PC-3 (cell line): Measurements from ENCODE around the gene CCDC24. TPM values are rescaled to one million over a fixed set of nuclear protein-coding genes. Genes with fewer than 3 reads are reported as not detected.

ENCODE experiments used
- ATAC-seq: fragments of 200-7000 bp; cut with Tn5 transposase; 2 replicates; pipeline ENCODE4 v1.9.1; 2020; ENCODE audit warnings: mild to moderate bottlenecking, moderate library complexity
- BruUV-seq: library from RNA; stranded (reverse); fragments of 400-500 nt; replicated peaks from 2 replicates; lab custom pipeline; 2021; lab: Mats Ljungman, UMichigan
- CTCF ChIA-PET: fragments of 300-600 bp; sonication (Branson Sonifier 250); formaldehyde crosslinking; loops from one replicate; lab custom pipeline; 2022; ENCODE audit warnings: antibody characterized with exemption; lab: Charles Lee
- POLR2A ChIA-PET: fragments of 300-600 bp; sonication (Branson Sonifier 250); formaldehyde crosslinking; loops from one replicate; lab custom pipeline; 2022; ENCODE audit warnings: antibody characterized with exemption; ENCODE audit not compliant: unreplicated experiment; lab: Charles Lee
- DNase-seq: peaks from one replicate; pipeline ENCODE4 v3.0.0-alpha.2; 2015
- H2AFZ ChIP-seq: fragments of 300-600 bp; sonication (generic); 2 replicates; pipeline ENCODE4 v1.6.0; 2016; ENCODE audit warnings: antibody characterized with exemption, low read length
- H3F3A ChIP-seq: fragments of 300-600 bp; sonication (generic); one replicate; pipeline ENCODE4 v1.6.0; 2017; ENCODE audit warnings: antibody characterized with exemption, low read length, control low read depth, mild to moderate bottlenecking; ENCODE audit not compliant: unreplicated experiment
- H3K27ac ChIP-seq: fragments of 300-600 bp; sonication (generic); 2 replicates; pipeline ENCODE4 v1.5.1; 2016; ENCODE audit warnings: mild to moderate bottlenecking, low read length
- H3K27me3 ChIP-seq: fragments of 300-600 bp; sonication (generic); 2 replicates; pipeline ENCODE4 v1.6.1; 2016; ENCODE audit warnings: low read length, mixed read lengths
- H3K36me3 ChIP-seq: fragments of 300-600 bp; sonication (generic); 2 replicates; pipeline ENCODE4 v1.6.1; 2016; ENCODE audit warnings: low read depth, mixed run types, low read length, mixed read lengths
- H3K4me1 ChIP-seq: fragments of 300-600 bp; sonication (generic); 2 replicates; pipeline ENCODE4 v1.5.1; 2016; ENCODE audit warnings: low read length; ENCODE audit not compliant: insufficient read depth
- H3K4me2 ChIP-seq: fragments of 300-600 bp; sonication (generic); 2 replicates; pipeline ENCODE4 v1.6.0; 2016; ENCODE audit warnings: low read length
- H3K4me3 ChIP-seq: fragments of 300-600 bp; sonication (generic); 2 replicates; pipeline ENCODE4 v1.5.1; 2016; ENCODE audit warnings: mild to moderate bottlenecking, low read length, mixed read lengths
- H3K79me2 ChIP-seq: fragments of 300-600 bp; sonication (generic); 2 replicates; pipeline ENCODE4 v1.6.1; 2017; ENCODE audit warnings: low read length, mixed read lengths
- H3K9ac ChIP-seq: fragments of 300-600 bp; sonication (generic); 2 replicates; pipeline ENCODE4 v1.6.0; 2016; ENCODE audit warnings: mild to moderate bottlenecking, low read length
- H3K9me2 ChIP-seq: fragments of 300-600 bp; sonication (generic); replicated peaks from 2 replicates; pipeline ENCODE4 v1.6.1; 2016; ENCODE audit warnings: mixed run types, low read length, mixed read lengths
- H3K9me3 ChIP-seq: fragments of 300-600 bp; sonication (generic); 2 replicates; pipeline ENCODE4 v1.6.1; 2016; ENCODE audit warnings: low read length, mixed read lengths
- H4K20me1 ChIP-seq: fragments of 300-600 bp; sonication (generic); 2 replicates; pipeline ENCODE4 v1.6.1; 2016; ENCODE audit warnings: low read length, mixed read lengths
- CTCF ChIP-seq: fragments of 300-600 bp; sonication (generic); conservative IDR thresholded peaks from 2 replicates; pipeline ENCODE4 v1.5.1; 2017; ENCODE audit warnings: antibody characterized with exemption, low read depth, mild to moderate bottlenecking, low read length
- EZH2 ChIP-seq: fragments of 300-600 bp; sonication (generic); IDR thresholded peaks from one replicate; pipeline ENCODE4 v1.6.1; 2017; ENCODE audit warnings: antibody characterized with exemption, mild to moderate bottlenecking, low read length; ENCODE audit not compliant: unreplicated experiment
- EZH2phosphoT487 ChIP-seq: fragments of 300-600 bp; sonication (generic); IDR thresholded peaks from 2 replicates; pipeline ENCODE4 v1.6.1; 2018; ENCODE audit warnings: mild to moderate bottlenecking, antibody characterized with exemption, low read length, borderline replicate concordance
- intact Hi-C: fragments of 100-400 bp; cut with micrococcal nuclease; formaldehyde crosslinking; loops from 2 replicates; pipeline ENCODE4 v1.9.0; 2023
- total RNA-seq: library from RNA; depleted of rRNA; stranded (reverse); fragments of >200 nt; gene quantifications from 2 replicates; pipeline ENCODE4 v1.2.3, GENCODE V29; 2014

The CCDC24 gene
- total RNA-seq, 1 experiment from 2014 or later = 10.1 TPM

GRCh38 chr1:44033041-44033575 lies 41.7 kb downstream of the CCDC24 start:
- no peak overlapping the region for H2AFZ ChIP-seq
- no peak overlapping the region for H3K9ac ChIP-seq
- POLR2A ChIA-PET = no interaction called here
- CTCF ChIA-PET = interaction anchor here (0.7 kb wide), 1 partner anchor 55 kb away, joined by 3 read pairs; no protein-coding TSS in a partner anchor
- DNase-seq = no peak
- no peaks in the 10 kb centered on the region for H3F3A ChIP-seq
- intact Hi-C loops = no loop called here
- TF ChIP-seq EZH2phosphoT487 (no peak), CTCF (no peak), EZH2 (no peak)
- no peaks in the 10 kb centered on the region for H3K9me3 ChIP-seq
- no peaks in the 10 kb centered on the region for H3K9me2 ChIP-seq
- no peaks in the 10 kb centered on the region for H3K27me3 ChIP-seq
- H3K4me2 ChIP-seq = no peak overlapping the region
- H3K79me2 ChIP-seq = peaks cover 7% of the 10 kb centered on the region
- H4K20me1 ChIP-seq = no peaks in the 10 kb centered on the region
- H3K4me3 ChIP-seq = no peak overlapping the region
- no peak overlapping the region for H3K27ac ChIP-seq
- H3K4me1 ChIP-seq = peaks cover 32% of the 10 kb centered on the region
- no peaks in the 10 kb centered on the region for H3K36me3 ChIP-seq
- no TSS peak for BruUV-seq
- no peak for ATAC-seq

- BruUV-seq = no TSS peak
- TF ChIP-seq CTCF = no peak
- no peak for TF ChIP-seq EZH2phosphoT487
- TF ChIP-seq EZH2 = no peak
Observed at GRCh38 chr1:44033756-44034155, 42.4 kb downstream of the CCDC24 start.

GRCh38 chr1:44034423-44034822 lies 43.0 kb downstream of the CCDC24 start:
- no peak for DNase-seq
- H2AFZ ChIP-seq = no peak overlapping the region
- no peaks in the 10 kb centered on the region for H4K20me1 ChIP-seq
- TF ChIP-seq EZH2 = no peak
- no peak for TF ChIP-seq EZH2phosphoT487
- TF ChIP-seq CTCF = no peak
- H3K4me3 ChIP-seq = no peak overlapping the region
- CTCF ChIA-PET = no interaction called here
- H3F3A ChIP-seq = no peaks in the 10 kb centered on the region
- POLR2A ChIA-PET = no interaction called here
- no peak overlapping the region for H3K27ac ChIP-seq
- peaks cover 32% of the 10 kb centered on the region for H3K4me1 ChIP-seq
- intact Hi-C loops = no loop called here
- ATAC-seq = no peak
- H3K79me2 ChIP-seq = peaks cover 2% of the 10 kb centered on the region
- no peaks in the 10 kb centered on the region for H3K36me3 ChIP-seq
- H3K9me2 ChIP-seq = no peaks in the 10 kb centered on the region
- H3K4me2 ChIP-seq = no peak overlapping the region
- BruUV-seq = no TSS peak
- H3K9me3 ChIP-seq = no peaks in the 10 kb centered on the region
- H3K9ac ChIP-seq = no peak overlapping the region
- H3K27me3 ChIP-seq = no peaks in the 10 kb centered on the region

More at GRCh38 chr1:44033756-44034155, 42.4 kb downstream of the CCDC24 start:
- ChIA-PET POLR2A (no interaction called here), CTCF (interaction anchor here (0.7 kb wide), 1 partner anchor 55 kb away, joined by 3 read pairs; no protein-coding TSS in a partner anchor)
- H4K20me1 ChIP-seq = no peaks in the 10 kb centered on the region
- H3K4me3 ChIP-seq = no peak overlapping the region
- no peaks in the 10 kb centered on the region for H3K27me3 ChIP-seq
- H3K9me3 ChIP-seq = no peaks in the 10 kb centered on the region
- ATAC-seq (no peak), DNase-seq (no peak)
- H3K27ac ChIP-seq = no peak overlapping the region
- no peak overlapping the region for H3K9ac ChIP-seq
- no peaks in the 10 kb centered on the region for H3K9me2 ChIP-seq
- H3K4me1 ChIP-seq = peaks cover 32% of the 10 kb centered on the region
- intact Hi-C loops = no loop called here
- H3K36me3 ChIP-seq = no peaks in the 10 kb centered on the region
- H3K79me2 ChIP-seq = peaks cover 7% of the 10 kb centered on the region
- H3K4me2 ChIP-seq = no peak overlapping the region
- H3F3A ChIP-seq = no peaks in the 10 kb centered on the region
- H2AFZ ChIP-seq = no peak overlapping the region
